LNCAP (cell line): ENCODE measurements around the gene PLA2G6.

ENCODE experiments used
- TF ChIP-seq, protein P1 (sequence below): fragments of 450-650 bp; IDR thresholded peaks from 2 replicates; pipeline ENCODE4 v1.5.1; 2017; ENCODE audit warnings: mild to moderate bottlenecking

PLA2G6 gene

GRCh38 chr22:38201711-38202436 lies 20.2 kb upstream of the PLA2G6 start, which contains the start of gene MAFF:
Gene MAFF, plus strand, starts transcription at chr22:38201994. Its CDS starts 11,860 bp downstream, at chr22:38213854.
- TF ChIP-seq, protein P1, sequence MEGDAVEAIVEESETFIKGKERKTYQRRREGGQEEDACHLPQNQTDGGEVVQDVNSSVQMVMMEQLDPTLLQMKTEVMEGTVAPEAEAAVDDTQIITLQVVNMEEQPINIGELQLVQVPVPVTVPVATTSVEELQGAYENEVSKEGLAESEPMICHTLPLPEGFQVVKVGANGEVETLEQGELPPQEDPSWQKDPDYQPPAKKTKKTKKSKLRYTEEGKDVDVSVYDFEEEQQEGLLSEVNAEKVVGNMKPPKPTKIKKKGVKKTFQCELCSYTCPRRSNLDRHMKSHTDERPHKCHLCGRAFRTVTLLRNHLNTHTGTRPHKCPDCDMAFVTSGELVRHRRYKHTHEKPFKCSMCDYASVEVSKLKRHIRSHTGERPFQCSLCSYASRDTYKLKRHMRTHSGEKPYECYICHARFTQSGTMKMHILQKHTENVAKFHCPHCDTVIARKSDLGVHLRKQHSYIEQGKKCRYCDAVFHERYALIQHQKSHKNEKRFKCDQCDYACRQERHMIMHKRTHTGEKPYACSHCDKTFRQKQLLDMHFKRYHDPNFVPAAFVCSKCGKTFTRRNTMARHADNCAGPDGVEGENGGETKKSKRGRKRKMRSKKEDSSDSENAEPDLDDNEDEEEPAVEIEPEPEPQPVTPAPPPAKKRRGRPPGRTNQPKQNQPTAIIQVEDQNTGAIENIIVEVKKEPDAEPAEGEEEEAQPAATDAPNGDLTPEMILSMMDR: no peak

DNA sequence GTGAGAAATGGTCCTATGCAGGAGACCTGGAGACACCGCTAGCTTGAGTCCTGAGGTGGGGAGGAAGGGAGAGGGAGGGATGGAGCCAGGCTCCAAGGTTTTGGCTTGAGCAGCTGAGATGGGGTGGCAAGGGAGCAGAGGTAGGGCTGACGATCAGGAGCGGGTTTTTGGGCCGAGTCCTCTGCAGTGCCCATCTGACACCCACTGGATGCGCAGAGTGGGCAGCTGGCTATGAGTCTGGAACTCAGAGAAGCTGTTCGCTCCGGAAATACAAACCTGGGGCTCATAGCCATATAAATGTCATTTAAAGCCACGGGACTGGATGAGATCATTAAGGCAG lies 19.7 kb upstream of the PLA2G6 start:
- TF ChIP-seq, protein P1: no peak

GRCh38 chr22:38199826-38200559 lies 18.4 kb upstream of the PLA2G6 start:
- TF ChIP-seq, protein P1: no peak

DNA sequence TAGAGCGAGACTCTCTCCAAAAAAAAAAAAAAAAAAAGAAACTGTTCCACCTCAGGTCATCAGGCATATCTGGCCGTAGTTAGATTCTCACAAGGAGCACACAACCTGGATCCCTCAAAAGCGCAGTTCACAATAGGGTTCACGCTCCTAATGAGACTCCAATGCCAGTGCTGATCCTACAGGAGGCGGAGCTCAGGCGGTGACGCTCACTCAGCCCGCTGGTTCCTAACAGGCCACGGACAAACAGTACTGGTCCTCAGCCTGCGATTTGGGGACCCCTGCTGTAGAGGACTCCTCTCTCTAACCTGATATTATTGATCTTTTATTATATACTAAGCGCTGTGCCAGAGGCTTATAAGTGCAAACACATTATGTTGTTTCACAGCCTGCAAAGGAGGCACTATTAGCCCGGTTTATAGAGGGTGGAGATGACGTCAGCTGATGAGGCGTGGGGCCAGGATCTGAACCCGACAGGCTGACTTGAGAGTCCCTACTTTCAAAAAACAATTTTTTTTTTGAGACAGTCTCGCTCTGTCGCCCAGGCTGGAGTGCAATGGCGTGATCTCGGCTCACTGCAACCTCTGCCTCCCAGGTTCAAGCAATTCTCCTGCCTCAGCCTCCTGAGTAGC lies 15.3 kb upstream of the PLA2G6 start:
- TF ChIP-seq, protein P1: no peak

- TF ChIP-seq, protein P1: no peak
These were observed 11.9 kb upstream of the PLA2G6 start for GRCh38 chr22:38193580-38193979.

DNA sequence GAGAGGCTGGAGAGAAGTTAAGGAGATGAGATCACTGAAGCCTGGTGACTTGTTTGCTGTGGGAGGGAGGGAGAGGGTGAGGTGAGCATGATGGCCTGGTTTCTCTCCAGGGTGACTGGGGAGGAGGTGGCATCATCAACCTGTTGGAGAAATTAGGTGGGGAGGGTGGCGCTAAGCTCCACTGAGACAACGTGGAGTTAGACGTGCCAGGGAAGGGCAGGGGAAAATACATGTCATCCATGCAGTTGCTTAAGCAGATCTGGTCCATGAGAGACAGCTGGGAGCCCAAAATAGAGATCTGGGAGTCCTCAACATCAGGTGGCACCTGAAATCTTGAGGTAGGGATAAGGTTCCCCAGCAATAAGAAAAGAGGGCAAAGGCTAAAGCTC lies 10.8 kb upstream of the PLA2G6 start:
- TF ChIP-seq, protein P1: no peak

DNA sequence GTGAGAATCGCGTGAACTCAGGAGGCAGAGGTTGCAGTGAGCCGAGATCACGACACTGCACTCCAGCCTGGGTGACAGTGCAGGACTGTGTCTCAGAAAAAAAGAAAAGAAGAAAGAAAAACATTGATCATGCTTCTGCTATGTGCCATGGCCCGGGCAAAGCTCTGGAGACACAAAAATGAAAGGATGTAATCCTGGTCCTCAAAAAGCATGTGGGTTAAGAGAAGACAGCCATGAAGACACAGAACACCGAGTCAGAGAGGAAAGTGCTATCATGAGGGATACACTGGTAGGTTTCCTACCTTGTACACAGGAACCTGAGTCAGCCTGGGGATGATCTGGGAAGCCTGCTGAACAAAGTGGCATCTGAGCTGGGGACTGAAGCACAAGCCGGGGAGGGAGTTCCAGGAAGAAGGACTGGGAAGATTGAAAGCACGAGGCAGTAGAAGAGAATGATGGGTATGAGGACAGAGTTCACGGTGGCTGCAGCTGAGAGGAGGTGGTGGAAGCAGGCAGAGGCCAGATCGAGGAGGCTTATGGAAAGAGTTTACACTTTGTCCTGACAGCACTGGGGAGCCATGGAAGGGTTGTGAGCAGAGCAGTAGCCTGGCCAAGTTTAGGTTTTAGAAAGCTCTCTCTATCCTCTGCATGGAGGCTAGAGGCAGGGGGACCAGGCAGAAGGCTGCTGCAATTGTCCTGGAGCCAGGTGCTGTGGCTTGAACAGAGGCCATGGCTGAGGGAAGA lies 10.3 kb upstream of the PLA2G6 start:
- TF ChIP-seq, protein P1: no peak
